Fibroblast of the aortic adventitia (primary cell): ENCODE results near the gene LDOC1. TPM values are rescaled to one million over a fixed set of nuclear protein-coding genes. Genes with fewer than 3 reads are reported as not detected.
A peak's percentile ranks its signal among the peaks of the same experiment; 100 is the strongest.
"Not testable (repeated sequence)": the region's sequence is repeated elsewhere in the genome, so short reads cannot be mapped to it uniquely, and the experiment has no call there.

Experiments
- DNase-seq: peaks from one replicate; pipeline ENCODE4 v3.0.0-alpha.2; 2010; ENCODE audit warnings: low read depth
- H3K4me3 ChIP-seq: 2 replicates; pipeline ENCODE4 v1.5.1; 2011; ENCODE audit warnings: low read depth, mild to moderate bottlenecking, control low read depth, low read length, moderate library complexity
- CTCF ChIP-seq: IDR thresholded peaks from 2 replicates; pipeline ENCODE4 v1.5.1; 2011; ENCODE audit warnings: mild to moderate bottlenecking, low read length, control low read depth, inconsistent platforms; ENCODE audit not compliant: insufficient read depth
- total RNA-seq: library from RNA; depleted of rRNA; stranded (reverse); fragments of >200 nt; gene quantifications from 2 replicates; pipeline ENCODE4 v1.2.3, GENCODE V29; 2012; ENCODE audit warnings: low replicate concordance

Gene LDOC1
- 6.9 and 12.3 TPM in 2 replicates for total RNA-seq

GRCh38 chrX:141176586-141177451 lies at the start of gene LDOC1:
TSS of gene LDOC1 (minus strand) at chrX:141177129. CDS start at chrX:141177021, 108 bp downstream.
- DNase-seq = peak; percentile 59
- H3K4me3 ChIP-seq = peak within 1 kb of the TSS; percentile 77
- no peak for TF ChIP-seq CTCF

- H3K4me3 ChIP-seq = no peak overlapping the region
- DNase-seq = no peak
- no peak for TF ChIP-seq CTCF
These were observed 44.7 kb upstream of the LDOC1 start for GRCh38 chrX:141221611-141222010.

- H3K4me3 ChIP-seq = no peak overlapping the region
- TF ChIP-seq CTCF = no peak
- DNase-seq = peak; percentile 65
These were observed 43.5 kb upstream of the LDOC1 start for GRCh38 chrX:141220342-141221008.

GRCh38 chrX:141214196-141214595 lies 37.3 kb upstream of the LDOC1 start:
- no peak overlapping the region for H3K4me3 ChIP-seq
- TF ChIP-seq CTCF = no peak
- no peak for DNase-seq

- no peak for TF ChIP-seq CTCF
- no peak for DNase-seq
- H3K4me3 ChIP-seq = no peak overlapping the region
These were observed 25.0 kb upstream of the LDOC1 start for GRCh38 chrX:141201962-141202361.

GRCh38 chrX:141188573-141188972 lies 11.6 kb upstream of the LDOC1 start:
- DNase-seq, H3K4me3 ChIP-seq: not testable (repeated sequence)

- no peak for TF ChIP-seq CTCF
- DNase-seq = no peak
- no peak overlapping the region for H3K4me3 ChIP-seq
These were observed 8.4 kb upstream of the LDOC1 start for GRCh38 chrX:141185366-141185765.
